GM21367 (cell line): ENCODE data around the gene PROC.
A peak's percentile ranks its signal among the peaks of the same experiment; 100 is the strongest.

Experiments
- ATAC-seq: cut with Tn5 transposase; IDR thresholded peaks from one replicate; pipeline ENCODE4 v1.9.1; 2021; ENCODE audit not compliant: unreplicated experiment

PROC gene

DNA sequence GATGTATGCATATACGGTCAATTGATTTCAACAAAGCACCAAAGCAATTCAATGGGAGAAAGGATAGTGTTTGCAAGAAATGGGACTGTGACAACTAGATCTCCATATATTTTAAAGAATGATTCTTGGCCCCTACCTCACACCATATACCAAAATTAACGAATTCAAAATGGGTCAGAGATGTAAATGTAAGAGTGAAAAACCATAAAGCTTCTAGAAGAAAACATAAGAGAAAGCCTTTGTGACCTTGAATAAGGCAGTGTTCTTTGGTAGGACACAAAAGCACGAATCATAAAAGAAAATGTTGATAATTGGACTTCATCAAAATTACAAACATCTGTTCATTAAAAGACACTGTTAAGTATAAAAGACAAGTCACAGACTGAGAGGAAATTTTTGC lies 5.0 kb upstream of the PROC start:
- no peak for ATAC-seq

- no peak for ATAC-seq
These were observed 4.2 kb upstream of the PROC start for GRCh38 chr2:127413782-127414637.

DNA sequence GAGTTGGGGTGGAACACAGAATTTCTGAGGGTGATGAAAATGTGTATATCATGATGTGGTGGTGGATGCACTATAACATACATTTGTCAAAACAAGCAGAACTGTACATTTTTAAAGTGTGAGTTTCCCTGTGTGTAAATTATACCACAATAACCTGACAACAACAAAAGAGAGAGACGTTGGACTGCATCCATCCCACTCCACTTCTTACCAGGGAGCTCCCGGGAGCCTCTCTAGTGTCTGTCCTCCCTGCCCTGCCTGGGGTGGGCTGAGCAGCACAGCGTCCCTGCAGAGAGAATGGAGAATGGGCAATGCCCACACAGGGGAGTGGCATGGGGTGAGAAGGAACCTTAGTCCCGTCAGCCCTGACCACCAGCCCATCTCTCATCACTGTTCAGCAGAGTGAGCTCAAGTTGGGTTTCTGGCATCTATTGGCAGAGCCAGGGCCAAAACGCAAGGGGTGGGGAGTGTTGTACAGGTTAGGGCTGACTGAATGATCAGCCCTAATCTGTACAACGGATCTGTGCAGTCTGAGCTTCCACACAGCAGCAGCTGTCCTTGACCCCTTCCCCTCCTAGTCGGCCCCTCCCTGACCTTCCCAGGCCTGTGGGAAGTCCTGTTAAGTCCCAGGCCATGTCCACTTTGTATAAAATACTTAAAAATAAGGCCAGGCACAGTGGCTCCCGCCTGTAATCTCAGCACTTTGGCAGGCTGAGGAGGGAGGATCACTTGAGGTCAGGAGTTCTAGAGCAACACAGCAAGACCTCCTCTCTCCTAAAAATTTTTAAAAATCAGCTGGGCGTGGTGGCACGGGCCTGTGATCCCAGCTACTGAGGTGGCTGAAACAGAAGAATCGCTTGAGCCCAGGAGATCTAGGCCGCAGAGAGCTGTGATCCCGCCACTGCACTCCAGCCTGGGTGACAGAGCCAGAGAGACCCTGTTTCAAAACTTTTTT lies 3.3 kb upstream of the PROC start:
- ATAC-seq, result no peak

- ATAC-seq, result peak; percentile 77
These were observed 2.4 kb upstream of the PROC start for GRCh38 chr2:127415593-127416505.

DNA sequence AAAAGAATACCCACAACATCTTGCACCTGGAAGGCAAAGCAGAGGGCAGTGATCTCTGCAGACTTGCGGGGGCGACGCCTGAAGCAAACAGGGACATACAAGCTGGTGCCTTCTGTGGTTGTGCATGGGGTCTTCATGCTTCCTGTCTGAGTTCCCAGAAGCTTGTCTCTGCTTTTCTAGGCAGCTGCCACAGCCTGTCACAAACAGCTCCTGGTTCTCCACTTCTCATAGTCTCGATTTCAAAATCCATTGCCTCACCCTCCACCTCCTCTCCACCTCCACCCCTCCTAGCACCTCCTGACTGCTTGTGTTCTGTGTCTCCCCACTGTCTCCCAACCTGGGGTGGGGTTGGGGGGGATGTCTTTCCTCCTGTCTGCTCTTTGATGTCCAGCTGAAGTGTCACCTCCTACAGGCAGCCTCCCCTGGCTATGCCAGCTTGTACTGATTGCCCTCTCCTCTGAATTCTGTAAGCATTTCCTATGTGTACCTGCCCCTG lies 1.7 kb upstream of the PROC start:
- ATAC-seq, result no peak

GRCh38 chr2:127417406-127417805 lies 821 bp upstream of the PROC start:
- no peak for ATAC-seq

GRCh38 chr2:127419112-127419430 lies 844 bp downstream of the PROC start:
- ATAC-seq, result no peak

DNA sequence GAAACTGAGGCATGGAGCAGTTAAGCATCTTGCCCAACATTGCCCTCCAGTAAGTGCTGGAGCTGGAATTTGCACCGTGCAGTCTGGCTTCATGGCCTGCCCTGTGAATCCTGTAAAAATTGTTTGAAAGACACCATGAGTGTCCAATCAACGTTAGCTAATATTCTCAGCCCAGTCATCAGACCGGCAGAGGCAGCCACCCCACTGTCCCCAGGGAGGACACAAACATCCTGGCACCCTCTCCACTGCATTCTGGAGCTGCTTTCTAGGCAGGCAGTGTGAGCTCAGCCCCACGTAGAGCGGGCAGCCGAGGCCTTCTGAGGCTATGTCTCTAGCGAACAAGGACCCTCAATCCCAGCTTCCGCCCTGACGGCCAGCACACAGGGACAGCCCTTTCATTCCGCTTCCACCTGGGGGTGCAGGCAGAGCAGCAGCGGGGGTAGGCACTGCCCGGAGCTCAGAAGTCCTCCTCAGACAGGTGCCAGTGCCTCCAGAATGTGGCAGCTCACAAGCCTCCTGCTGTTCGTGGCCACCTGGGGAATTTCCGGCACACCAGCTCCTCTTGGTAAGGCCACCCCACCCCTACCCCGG lies 1.3 kb downstream of the PROC start:
- no peak for ATAC-seq

GRCh38 chr2:127420039-127420864 lies 2.0 kb downstream of the PROC start:
- no peak for ATAC-seq

GRCh38 chr2:127421116-127421800 lies 3.0 kb downstream of the PROC start:
- ATAC-seq, result no peak

DNA sequence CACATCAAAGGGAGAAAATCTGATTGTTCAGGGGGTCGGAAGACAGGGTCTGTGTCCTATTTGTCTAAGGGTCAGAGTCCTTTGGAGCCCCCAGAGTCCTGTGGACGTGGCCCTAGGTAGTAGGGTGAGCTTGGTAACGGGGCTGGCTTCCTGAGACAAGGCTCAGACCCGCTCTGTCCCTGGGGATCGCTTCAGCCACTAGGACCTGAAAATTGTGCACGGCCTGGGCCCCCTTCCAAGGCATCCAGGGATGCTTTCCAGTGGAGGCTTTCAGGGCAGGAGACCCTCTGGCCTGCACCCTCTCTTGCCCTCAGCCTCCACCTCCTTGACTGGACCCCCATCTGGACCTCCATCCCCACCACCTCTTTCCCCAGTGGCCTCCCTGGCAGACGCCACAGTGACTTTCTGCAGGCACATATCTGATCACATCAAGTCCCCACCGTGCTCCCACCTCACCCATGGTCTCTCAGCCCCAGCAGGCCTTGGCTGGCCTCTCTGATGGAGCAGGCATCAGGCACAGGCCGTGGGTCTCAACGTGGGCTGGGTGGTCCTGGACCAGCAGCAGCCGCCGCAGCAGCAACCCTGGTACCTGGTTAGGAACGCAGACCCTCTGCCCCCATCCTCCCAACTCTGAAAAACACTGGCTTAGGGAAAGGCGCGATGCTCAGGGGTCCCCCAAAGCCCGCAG lies 3.8 kb downstream of the PROC start:
- no peak for ATAC-seq

GRCh38 chr2:127422559-127423477 lies 4.6 kb downstream of the PROC start:
- no peak for ATAC-seq

GRCh38 chr2:127423478-127423843 lies 5.2 kb downstream of the PROC start:
- ATAC-seq, result no peak

GRCh38 chr2:127423880-127424279 lies 5.7 kb downstream of the PROC start:
- ATAC-seq, result no peak

GRCh38 chr2:127424598-127425520 lies 6.6 kb downstream of the PROC start:
- no peak for ATAC-seq
